ENCODE measurements around the gene B4GALT1.
A peak's percentile ranks its signal among the peaks of the same experiment; 100 is the strongest.
"Not testable (repeated sequence)": the region's sequence is repeated elsewhere in the genome, so short reads cannot be mapped to it uniquely, and the experiment has no call there.

Gene B4GALT1

DNA sequence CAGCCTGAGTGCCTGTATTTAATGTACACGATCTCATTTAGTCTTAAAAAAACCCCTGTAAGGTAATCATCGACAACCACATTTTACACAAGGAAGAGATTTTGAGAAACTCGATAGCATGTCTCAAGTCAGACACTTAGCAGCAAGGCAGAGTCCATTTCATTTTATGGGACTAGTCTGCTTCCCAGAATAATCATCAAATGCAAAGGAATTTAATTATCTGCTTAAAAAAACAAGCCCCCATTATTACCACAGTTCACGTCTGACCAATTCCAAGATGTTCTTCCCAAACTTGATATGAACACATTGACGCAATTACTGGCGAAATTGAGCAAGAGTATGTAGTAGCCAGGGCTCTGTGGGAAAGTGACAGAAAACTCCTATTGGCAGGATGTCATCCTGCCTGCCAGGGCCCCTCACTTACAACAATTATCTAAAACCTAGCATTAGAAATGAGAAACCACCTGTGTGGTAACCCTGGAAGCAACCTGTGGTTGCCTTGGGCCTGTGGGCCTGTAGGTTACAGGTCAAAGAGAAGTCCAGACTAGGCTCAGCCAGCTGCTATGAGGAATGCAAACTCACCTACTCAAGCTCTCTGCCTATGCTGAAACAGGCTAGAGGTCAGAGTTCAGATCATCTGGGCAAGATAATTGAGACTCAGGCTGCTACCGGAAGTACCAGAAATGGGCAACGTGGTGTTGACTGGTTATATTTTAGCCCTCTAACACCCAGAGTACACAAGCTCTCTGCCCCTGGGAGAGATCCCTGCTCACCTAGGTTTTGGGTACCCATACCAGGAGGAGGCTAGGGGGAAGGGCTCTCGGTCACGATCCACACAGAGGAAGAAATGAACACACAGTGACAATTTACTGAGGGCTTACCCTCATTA is 1.6 kb downstream of the B4GALT1 start:
- Histone ChIP-seq H3K4me3 (ENCODE audit: low read length) (peak overlapping the region; percentile 64), H3K4me1 (ENCODE audit: control insufficient read depth, insufficient read depth, low read length) (peaks cover 52% of the 10 kb centered on the region), H3K36me3 (ENCODE audit: control insufficient read depth, insufficient read depth, low read length) (no peaks in the 10 kb centered on the region), H3K27me3 (ENCODE audit: control insufficient read depth, insufficient read depth, low read length) (no peaks in the 10 kb centered on the region), H3K9me3 (ENCODE audit: control insufficient read depth, low read length) (no peaks in the 10 kb centered on the region), H3K9ac (ENCODE audit: low read length) (peak overlapping the region; percentile 98)

DNA sequence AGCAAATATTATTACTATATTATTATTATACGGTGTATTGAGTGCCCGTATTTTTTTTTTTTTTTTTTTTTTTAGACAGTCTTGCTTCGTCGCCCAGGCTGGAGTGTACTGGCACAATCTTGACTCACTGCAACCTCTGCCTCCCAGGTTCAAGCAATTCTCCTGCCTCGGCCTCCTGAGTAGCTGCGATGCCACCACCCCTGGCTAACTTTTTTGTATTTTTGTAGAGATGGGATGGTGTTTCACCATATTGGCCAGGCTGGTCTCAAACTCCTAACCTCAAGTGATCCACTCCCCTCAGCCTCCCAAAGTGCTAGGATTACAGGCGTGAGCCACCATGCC is 2.2 kb downstream of the B4GALT1 start:
- H3K36me3 ChIP-seq (ENCODE audit: control insufficient read depth, insufficient read depth, low read length); H3K27me3 ChIP-seq (ENCODE audit: control insufficient read depth, insufficient read depth, low read length); H3K9me3 ChIP-seq (ENCODE audit: control insufficient read depth, low read length): not testable (repeated sequence)
- Histone ChIP-seq H3K9ac (ENCODE audit: low read length) (peak overlapping the region; percentile 98), H3K4me1 (ENCODE audit: control insufficient read depth, insufficient read depth, low read length) (peaks cover 54% of the 10 kb centered on the region), H3K4me3 (ENCODE audit: low read length) (peak overlapping the region; percentile 64)

DNA sequence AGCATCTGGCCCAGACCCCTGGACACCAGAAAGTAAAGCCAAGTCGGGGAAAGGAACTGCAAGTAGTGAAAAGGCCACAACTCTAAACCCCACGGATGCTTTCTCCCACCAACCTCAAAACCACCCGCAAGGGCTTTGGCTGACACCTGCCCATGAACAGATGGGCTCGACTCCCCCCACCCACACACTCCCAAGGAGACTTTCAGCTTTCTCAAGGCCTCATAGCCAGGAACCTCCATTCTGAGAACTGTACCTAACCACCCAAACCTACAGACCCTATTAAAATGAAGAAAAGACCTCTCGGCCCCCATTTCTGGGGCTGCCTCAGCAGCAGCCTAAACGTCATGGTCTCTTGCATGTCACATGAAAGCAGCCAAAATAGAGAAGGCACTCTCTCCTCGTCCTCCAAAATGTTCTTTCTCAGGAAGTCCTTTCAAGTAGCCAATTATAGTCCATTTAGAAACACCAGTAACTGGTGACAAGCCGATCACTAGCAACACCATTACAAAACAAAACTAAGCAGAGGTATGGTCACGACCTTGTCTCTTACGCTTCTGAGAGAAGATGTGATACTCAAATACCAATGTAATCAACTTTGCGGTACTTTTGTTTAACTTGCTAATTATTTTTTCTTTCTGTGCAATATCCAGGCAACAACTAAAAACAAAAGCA is 2.9 kb downstream of the B4GALT1 start:
- Histone ChIP-seq H3K9ac (ENCODE audit: low read length) (peak overlapping the region; percentile 98), H3K4me1 (ENCODE audit: control insufficient read depth, insufficient read depth, low read length) (peaks cover 60% of the 10 kb centered on the region), H3K27me3 (ENCODE audit: control insufficient read depth, insufficient read depth, low read length) (no peaks in the 10 kb centered on the region), H3K36me3 (ENCODE audit: control insufficient read depth, insufficient read depth, low read length) (no peaks in the 10 kb centered on the region), H3K4me3 (ENCODE audit: low read length) (no peak overlapping the region), H3K9me3 (ENCODE audit: control insufficient read depth, low read length) (no peaks in the 10 kb centered on the region)

DNA sequence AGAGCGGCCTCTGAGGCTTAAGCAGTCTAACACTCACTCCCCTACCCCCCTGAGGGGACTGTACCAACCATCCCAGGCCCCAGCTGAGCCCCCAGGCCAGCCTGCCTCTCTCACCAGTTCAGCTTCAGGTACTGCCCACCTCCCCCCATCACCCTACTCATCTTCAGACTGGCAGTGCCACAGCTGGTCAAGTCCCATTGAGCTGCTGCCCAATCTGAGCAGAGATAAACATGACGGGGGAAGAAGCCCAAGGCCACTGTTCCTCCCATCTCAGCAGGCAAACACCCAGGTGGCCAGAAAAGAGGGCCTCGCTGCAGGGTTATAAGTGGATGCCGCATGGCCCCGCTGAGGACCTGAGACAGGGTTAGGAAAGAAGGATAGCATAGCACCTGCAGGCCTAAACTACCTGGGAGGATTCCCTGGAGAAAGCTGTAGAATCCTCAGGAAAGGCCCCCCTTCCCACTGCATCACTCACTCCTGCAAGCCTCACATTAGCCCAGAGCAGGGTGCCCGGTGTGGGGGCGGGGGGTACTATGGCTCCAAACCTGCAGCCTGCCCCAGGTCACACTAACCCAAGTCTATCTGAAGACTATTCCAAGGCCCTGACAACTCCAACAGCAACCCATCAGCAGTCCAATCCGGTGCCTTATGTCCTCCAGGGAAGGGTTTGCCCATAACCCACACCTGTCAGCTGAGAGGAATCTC is 3.6 kb downstream of the B4GALT1 start:
- Histone ChIP-seq H3K4me1 (ENCODE audit: control insufficient read depth, insufficient read depth, low read length) (peaks cover 67% of the 10 kb centered on the region), H3K4me3 (ENCODE audit: low read length) (no peak overlapping the region), H3K9ac (ENCODE audit: low read length) (peak overlapping the region; percentile 11), H3K36me3 (ENCODE audit: control insufficient read depth, insufficient read depth, low read length) (no peaks in the 10 kb centered on the region), H3K9me3 (ENCODE audit: control insufficient read depth, low read length) (no peaks in the 10 kb centered on the region), H3K27me3 (ENCODE audit: control insufficient read depth, insufficient read depth, low read length) (no peaks in the 10 kb centered on the region)

DNA sequence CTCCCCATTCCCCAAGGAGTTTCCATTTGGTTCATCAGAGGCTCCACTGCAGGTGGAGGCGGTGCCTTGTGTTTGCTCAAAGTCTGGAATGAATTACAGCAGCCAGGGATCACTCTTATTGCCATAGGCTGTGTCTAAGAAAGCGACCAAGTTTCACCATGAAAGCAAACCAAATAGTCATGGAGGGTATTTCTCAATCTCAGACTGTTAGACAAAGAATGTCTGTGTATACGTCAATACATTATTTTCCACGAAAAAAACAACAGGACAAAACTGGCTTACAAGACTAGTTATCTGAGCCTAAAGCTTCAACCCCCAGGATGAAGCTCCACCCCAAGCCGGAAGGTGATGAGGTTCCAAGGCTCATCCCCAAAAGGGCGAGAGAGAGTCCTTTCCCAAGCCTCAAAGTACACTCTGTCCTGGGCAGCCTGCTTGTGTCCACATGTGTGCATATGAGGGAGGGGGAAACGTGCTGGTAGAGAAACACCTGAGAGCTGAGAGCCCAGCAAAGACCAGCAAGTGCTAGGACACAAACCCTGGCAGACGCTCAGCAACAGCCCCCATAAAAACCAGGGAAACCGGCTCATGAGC is 4.3 kb downstream of the B4GALT1 start:
- Histone ChIP-seq H3K4me1 (ENCODE audit: control insufficient read depth, insufficient read depth, low read length) (peaks cover 68% of the 10 kb centered on the region), H3K9me3 (ENCODE audit: control insufficient read depth, low read length) (no peaks in the 10 kb centered on the region), H3K36me3 (ENCODE audit: control insufficient read depth, insufficient read depth, low read length) (no peaks in the 10 kb centered on the region), H3K27me3 (ENCODE audit: control insufficient read depth, insufficient read depth, low read length) (no peaks in the 10 kb centered on the region), H3K9ac (ENCODE audit: low read length) (peak overlapping the region; percentile 0), H3K4me3 (ENCODE audit: low read length) (no peak overlapping the region)

DNA sequence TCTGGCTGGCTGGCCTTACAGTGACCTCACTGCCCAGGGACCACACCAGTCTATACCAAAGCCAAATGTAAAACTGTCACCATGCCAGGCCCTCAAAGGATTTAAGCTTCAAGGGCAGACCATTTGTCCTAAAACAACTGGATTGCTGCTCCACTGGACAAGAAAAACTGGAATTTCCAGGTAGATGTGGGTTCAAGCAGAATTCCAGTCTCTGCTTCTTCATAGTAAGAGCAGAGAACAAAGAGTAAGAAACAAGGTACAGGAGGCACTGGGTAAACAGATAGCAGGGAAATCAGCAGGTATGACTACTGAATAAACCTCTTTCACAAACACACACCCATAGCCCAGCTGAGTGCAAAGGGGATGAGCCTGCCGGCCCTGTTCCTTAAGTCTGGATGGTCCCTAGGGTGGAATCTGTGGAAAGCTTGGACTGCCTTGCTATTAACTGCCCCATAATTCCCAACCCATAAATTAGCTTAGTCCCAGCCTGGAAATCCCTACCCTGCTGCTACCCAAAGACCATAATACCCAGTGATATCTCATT is 5.5 kb downstream of the B4GALT1 start:
- no peaks in the 10 kb centered on the region for H3K27me3 ChIP-seq (ENCODE audit: control insufficient read depth, insufficient read depth, low read length)
- no peaks in the 10 kb centered on the region for H3K9me3 ChIP-seq (ENCODE audit: control insufficient read depth, low read length)
- peak overlapping the region; percentile 61 for H3K9ac ChIP-seq (ENCODE audit: low read length)
- H3K4me1 ChIP-seq (ENCODE audit: control insufficient read depth, insufficient read depth, low read length) = peaks cover 76% of the 10 kb centered on the region
- H3K36me3 ChIP-seq (ENCODE audit: control insufficient read depth, insufficient read depth, low read length) = no peaks in the 10 kb centered on the region
- peak overlapping the region; percentile 32 for H3K4me3 ChIP-seq (ENCODE audit: low read length)

DNA sequence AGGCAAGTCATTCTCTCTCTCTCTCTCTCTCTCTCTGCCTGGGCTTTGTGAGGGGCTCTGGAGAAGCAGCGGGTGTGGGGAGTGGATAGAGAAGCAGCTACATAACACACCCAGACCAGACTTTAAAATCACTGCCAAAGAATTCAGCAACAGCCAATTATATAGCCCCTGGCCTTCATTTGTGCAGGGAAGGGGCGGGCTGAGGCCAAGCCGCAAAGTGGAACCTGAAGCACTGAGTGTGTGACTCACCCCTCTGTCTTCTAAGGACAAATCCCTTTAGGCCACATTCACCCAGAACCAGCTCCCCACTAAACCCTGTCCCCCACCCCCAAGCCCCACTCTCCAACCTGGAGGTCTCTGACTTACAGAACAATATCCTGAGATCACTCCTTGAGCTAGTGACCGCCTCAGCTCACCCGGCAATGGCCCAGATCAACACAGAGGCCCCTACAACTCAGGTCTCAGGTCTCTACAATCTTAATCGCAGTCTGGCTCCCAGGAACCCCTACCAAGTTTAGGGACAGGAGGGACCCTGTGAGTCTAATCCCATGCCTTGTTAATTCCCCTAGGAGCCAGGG is 6.0 kb downstream of the B4GALT1 start:
- Histone ChIP-seq H3K9me3 (ENCODE audit: control insufficient read depth, low read length) (no peaks in the 10 kb centered on the region), H3K36me3 (ENCODE audit: control insufficient read depth, insufficient read depth, low read length) (no peaks in the 10 kb centered on the region), H3K27me3 (ENCODE audit: control insufficient read depth, insufficient read depth, low read length) (no peaks in the 10 kb centered on the region), H3K4me3 (ENCODE audit: low read length) (peak overlapping the region; percentile 32), H3K4me1 (ENCODE audit: control insufficient read depth, insufficient read depth, low read length) (peaks cover 80% of the 10 kb centered on the region), H3K9ac (ENCODE audit: low read length) (peak overlapping the region; percentile 61)

DNA sequence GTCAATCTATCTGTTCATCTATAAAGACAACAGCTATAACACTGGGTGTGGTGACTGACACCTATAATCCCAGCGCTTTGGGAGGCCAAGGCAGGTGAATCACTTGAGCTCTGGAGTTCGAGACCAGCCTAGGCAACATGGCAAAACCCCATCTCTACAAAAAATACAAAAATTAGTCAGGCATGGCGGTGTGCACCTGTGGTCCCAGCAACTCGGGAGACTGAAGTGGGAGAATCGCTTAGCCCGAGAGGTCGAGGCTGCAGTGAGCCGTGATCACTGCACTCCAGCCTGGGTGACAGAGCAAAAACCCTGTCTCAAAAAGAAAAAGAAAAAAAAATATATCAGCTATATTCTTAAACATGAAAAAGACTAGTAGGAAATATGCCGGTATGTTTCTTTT is 6.7 kb downstream of the B4GALT1 start:
- Histone ChIP-seq H3K4me1 (ENCODE audit: control insufficient read depth, insufficient read depth, low read length) (peaks cover 80% of the 10 kb centered on the region), H3K9ac (ENCODE audit: low read length) (peak overlapping the region; percentile 61)
- H3K4me3 ChIP-seq (ENCODE audit: low read length); H3K36me3 ChIP-seq (ENCODE audit: control insufficient read depth, insufficient read depth, low read length); H3K9me3 ChIP-seq (ENCODE audit: control insufficient read depth, low read length); H3K27me3 ChIP-seq (ENCODE audit: control insufficient read depth, insufficient read depth, low read length): not testable (repeated sequence)

DNA sequence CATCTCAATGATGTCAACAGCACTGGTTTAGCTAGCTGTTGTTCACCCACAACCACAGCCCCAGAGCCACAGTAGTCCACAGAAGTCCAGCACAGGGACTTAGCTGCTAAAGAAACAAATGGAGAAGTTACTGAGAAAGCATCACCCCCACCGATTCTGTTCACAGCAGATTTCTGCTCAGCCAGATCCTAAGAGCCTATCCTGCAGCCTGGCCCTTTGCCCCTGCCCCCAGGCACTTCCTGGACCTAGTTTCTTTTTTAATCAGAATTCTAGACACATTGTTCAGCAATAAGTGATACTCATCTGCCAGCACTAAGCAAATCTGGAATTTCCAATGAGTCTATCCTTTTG is 7.4 kb downstream of the B4GALT1 start:
- Histone ChIP-seq H3K36me3 (ENCODE audit: control insufficient read depth, insufficient read depth, low read length) (no peaks in the 10 kb centered on the region), H3K4me3 (ENCODE audit: low read length) (no peak overlapping the region), H3K9ac (ENCODE audit: low read length) (peak overlapping the region; percentile 61), H3K4me1 (ENCODE audit: control insufficient read depth, insufficient read depth, low read length) (peaks cover 80% of the 10 kb centered on the region), H3K9me3 (ENCODE audit: control insufficient read depth, low read length) (no peaks in the 10 kb centered on the region), H3K27me3 (ENCODE audit: control insufficient read depth, insufficient read depth, low read length) (no peaks in the 10 kb centered on the region)

- H3K27me3 ChIP-seq (ENCODE audit: control insufficient read depth, insufficient read depth, low read length) = no peaks in the 10 kb centered on the region
- peaks cover 76% of the 10 kb centered on the region for H3K4me1 ChIP-seq (ENCODE audit: control insufficient read depth, insufficient read depth, low read length)
- H3K9ac ChIP-seq (ENCODE audit: low read length) = peak overlapping the region; percentile 61
- H3K36me3 ChIP-seq (ENCODE audit: control insufficient read depth, insufficient read depth, low read length) = no peaks in the 10 kb centered on the region
- no peaks in the 10 kb centered on the region for H3K9me3 ChIP-seq (ENCODE audit: control insufficient read depth, low read length)
- H3K4me3 ChIP-seq (ENCODE audit: low read length) = no peak overlapping the region
Measured at GRCh38 chr9:33158843-33159776, 8.0 kb downstream of the B4GALT1 start.
